Stimulated activated memory B cell treated with anti-CD40 and anti-IgM and Interleukin-4, amounts not matched to agents 10 μg/mL and 1 μg/mL and 100 μg/mL, for 72 hours (primary cell): ENCODE data around the gene MRPS9.
A peak's percentile ranks its signal among the peaks of the same experiment; 100 is the strongest.

ENCODE experiments used
- ATAC-seq: fragments of 150-1000 bp; cut with Tn5 transposase; 2 replicates; pipeline ENCODE4 v1.10.0; 2021
- H3K27ac Mint-ChIP-seq: one replicate; pipeline ENCODE4 v1.8.0; 2022; ENCODE audit warnings: mild to moderate bottlenecking, mixed read lengths
- H3K27me3 Mint-ChIP-seq: one replicate; pipeline ENCODE4 v1.8.0; 2022; ENCODE audit warnings: mixed read lengths
- H3K36me3 Mint-ChIP-seq: one replicate; pipeline ENCODE4 v1.8.0; 2022; ENCODE audit warnings: mixed read lengths
- H3K4me1 Mint-ChIP-seq: one replicate; pipeline ENCODE4 v1.8.0; 2022; ENCODE audit warnings: mixed read lengths
- H3K4me3 Mint-ChIP-seq: one replicate; pipeline ENCODE4 v1.8.0; 2022; ENCODE audit warnings: mild to moderate bottlenecking, moderate library complexity, mixed read lengths
- H3K9me3 Mint-ChIP-seq: one replicate; pipeline ENCODE4 v1.8.0; 2022; ENCODE audit warnings: mixed read lengths

Gene MRPS9

DNA sequence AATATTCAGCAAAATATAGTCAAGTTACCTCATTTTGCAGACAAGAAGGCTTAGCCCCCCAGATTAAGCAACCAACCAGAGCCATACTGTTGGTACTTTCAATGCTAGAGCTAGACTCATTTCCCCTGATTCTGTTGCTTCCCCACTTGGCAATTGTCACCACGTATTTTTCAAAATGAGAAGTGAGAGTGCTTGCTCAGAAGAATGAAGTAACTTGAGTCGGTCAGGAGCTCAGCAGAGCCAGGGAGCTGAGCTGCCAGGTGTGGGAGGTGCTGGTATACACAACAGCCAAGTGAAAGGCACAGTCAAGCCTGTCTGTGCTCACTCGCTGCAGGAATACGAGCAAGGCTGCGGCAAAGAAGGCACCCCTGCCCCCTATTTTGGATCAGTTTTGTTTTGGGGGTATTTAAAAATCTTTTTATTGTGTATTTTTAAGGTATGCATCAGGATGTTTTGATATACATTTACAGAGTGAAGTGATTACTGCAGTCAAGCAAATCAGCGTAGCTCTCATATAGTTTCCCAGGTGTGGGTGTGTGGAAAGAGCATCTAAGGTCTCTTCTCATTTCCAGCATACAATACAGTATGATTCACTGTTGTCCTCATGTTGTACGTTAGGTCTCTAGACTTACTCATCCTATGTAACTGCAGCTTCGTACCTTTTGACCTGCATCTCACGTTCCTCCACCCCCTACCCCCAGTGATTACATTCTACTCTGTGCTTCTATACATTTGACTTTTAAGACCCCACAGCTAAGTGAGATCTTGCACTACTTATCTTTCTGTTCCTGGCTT lies 62.4 kb downstream of the MRPS9 start:
- Mint-ChIP-seq H3K4me3 (no peak overlapping the region), H3K27me3 (no peaks in the 10 kb centered on the region), H3K9me3 (no peaks in the 10 kb centered on the region), H3K36me3 (peaks cover 76% of the 10 kb centered on the region), H3K4me1 (peaks cover 11% of the 10 kb centered on the region), H3K27ac (no peak overlapping the region)
- ATAC-seq: peak; percentile 87

GRCh38 chr2:105102001-105102400 lies 64.1 kb downstream of the MRPS9 start:
- no peaks in the 10 kb centered on the region for H3K9me3 Mint-ChIP-seq
- peaks cover 11% of the 10 kb centered on the region for H3K4me1 Mint-ChIP-seq
- ATAC-seq: no peak
- H3K27ac Mint-ChIP-seq: no peak overlapping the region
- peaks cover 65% of the 10 kb centered on the region for H3K36me3 Mint-ChIP-seq
- no peak overlapping the region for H3K4me3 Mint-ChIP-seq
- H3K27me3 Mint-ChIP-seq: no peaks in the 10 kb centered on the region

GRCh38 chr2:105102963-105103421 lies 65.1 kb downstream of the MRPS9 start:
- H3K4me1 Mint-ChIP-seq: peaks cover 11% of the 10 kb centered on the region
- H3K4me3 Mint-ChIP-seq: no peak overlapping the region
- ATAC-seq: no peak

DNA sequence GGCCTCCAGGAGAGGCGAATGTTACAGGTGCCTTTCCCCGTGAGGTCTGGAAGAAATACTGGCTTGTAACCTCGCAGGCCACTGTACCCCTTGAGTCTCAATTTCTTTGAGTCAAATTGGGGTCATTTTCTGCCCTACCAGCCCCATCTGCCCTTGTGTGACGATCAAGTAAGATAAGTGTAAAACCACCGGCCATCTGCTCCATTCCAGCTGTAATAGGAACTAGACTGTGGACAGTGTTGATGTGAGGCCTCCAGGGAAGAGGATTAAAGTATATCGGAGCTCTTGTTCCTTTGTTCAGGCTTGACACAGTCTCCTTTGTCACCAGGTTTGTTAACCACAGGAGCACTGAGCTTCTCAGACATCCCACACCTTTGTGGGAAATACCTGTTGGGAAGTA lies 65.6 kb downstream of the MRPS9 start:
- no peak for ATAC-seq
- Mint-ChIP-seq H3K27ac (no peak overlapping the region), H3K4me3 (no peak overlapping the region), H3K27me3 (no peaks in the 10 kb centered on the region), H3K9me3 (no peaks in the 10 kb centered on the region), H3K36me3 (peaks cover 55% of the 10 kb centered on the region), H3K4me1 (peaks cover 11% of the 10 kb centered on the region)

More at GRCh38 chr2:105102963-105103421, 65.1 kb downstream of the MRPS9 start:
- Mint-ChIP-seq H3K27me3 (no peaks in the 10 kb centered on the region), H3K9me3 (no peaks in the 10 kb centered on the region), H3K36me3 (peaks cover 60% of the 10 kb centered on the region), H3K27ac (no peak overlapping the region)

GRCh38 chr2:105104208-105104731 lies 66.4 kb downstream of the MRPS9 start:
- H3K27ac Mint-ChIP-seq: no peak overlapping the region
- no peaks in the 10 kb centered on the region for H3K27me3 Mint-ChIP-seq
- H3K4me3 Mint-ChIP-seq: no peak overlapping the region
- H3K9me3 Mint-ChIP-seq: no peaks in the 10 kb centered on the region
- peaks cover 49% of the 10 kb centered on the region for H3K36me3 Mint-ChIP-seq
- ATAC-seq: no peak
- peaks cover 11% of the 10 kb centered on the region for H3K4me1 Mint-ChIP-seq

DNA sequence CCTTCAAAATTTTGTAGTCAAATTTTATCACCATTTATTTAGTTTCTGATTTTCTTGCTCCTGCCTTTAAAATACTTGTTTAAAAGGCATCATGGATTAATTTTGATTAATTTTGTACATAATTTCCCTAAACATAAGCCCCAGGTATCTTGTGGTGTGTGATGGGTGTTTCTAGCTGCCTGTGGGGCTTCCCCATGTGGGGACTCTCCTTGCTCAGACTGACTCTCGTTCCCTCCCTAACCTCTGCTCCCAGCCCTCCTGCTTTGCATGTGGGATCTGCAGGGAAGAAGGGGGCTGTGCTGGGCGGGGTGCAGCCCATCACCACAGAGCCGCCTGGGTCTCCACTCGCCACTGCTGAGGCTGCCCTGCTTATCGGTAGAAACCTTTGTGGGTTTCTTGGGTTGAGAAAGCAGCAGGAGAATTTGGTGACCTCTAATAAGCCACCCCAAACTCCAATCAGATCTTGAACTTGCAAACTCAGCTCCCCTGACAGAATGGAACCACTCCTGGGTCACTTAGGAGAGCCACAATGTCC lies 72.5 kb downstream of the MRPS9 start:
- Mint-ChIP-seq H3K9me3 (no peaks in the 10 kb centered on the region), H3K4me1 (no peaks in the 10 kb centered on the region), H3K27me3 (no peaks in the 10 kb centered on the region), H3K36me3 (no peaks in the 10 kb centered on the region), H3K4me3 (no peak overlapping the region), H3K27ac (peak overlapping the region; percentile 43)
- ATAC-seq: no peak

- ATAC-seq: no peak
- Mint-ChIP-seq H3K9me3 (no peaks in the 10 kb centered on the region), H3K4me3 (no peak overlapping the region), H3K27me3 (no peaks in the 10 kb centered on the region), H3K36me3 (no peaks in the 10 kb centered on the region), H3K4me1 (no peaks in the 10 kb centered on the region), H3K27ac (peak overlapping the region; percentile 43)
These were observed 73.7 kb downstream of the MRPS9 start for GRCh38 chr2:105111365-105112150.

GRCh38 chr2:105112345-105112744 lies 74.5 kb downstream of the MRPS9 start:
- Mint-ChIP-seq H3K9me3 (no peaks in the 10 kb centered on the region), H3K4me3 (no peak overlapping the region), H3K4me1 (no peaks in the 10 kb centered on the region), H3K27ac (no peak overlapping the region), H3K27me3 (no peaks in the 10 kb centered on the region), H3K36me3 (no peaks in the 10 kb centered on the region)
- no peak for ATAC-seq

- H3K9me3 Mint-ChIP-seq: no peaks in the 10 kb centered on the region
- no peak overlapping the region for H3K27ac Mint-ChIP-seq
- no peak for ATAC-seq
- peaks cover 4% of the 10 kb centered on the region for H3K36me3 Mint-ChIP-seq
- H3K4me3 Mint-ChIP-seq: no peak overlapping the region
- H3K4me1 Mint-ChIP-seq: no peaks in the 10 kb centered on the region
- H3K27me3 Mint-ChIP-seq: no peaks in the 10 kb centered on the region
These were observed 75.9 kb downstream of the MRPS9 start for GRCh38 chr2:105113616-105114291.

- Mint-ChIP-seq H3K4me1 (no peaks in the 10 kb centered on the region), H3K36me3 (peaks cover 4% of the 10 kb centered on the region), H3K27ac (no peak overlapping the region), H3K27me3 (no peaks in the 10 kb centered on the region), H3K4me3 (no peak overlapping the region), H3K9me3 (no peaks in the 10 kb centered on the region)
- ATAC-seq: no peak
These were observed 76.7 kb downstream of the MRPS9 start for GRCh38 chr2:105114551-105114950.

DNA sequence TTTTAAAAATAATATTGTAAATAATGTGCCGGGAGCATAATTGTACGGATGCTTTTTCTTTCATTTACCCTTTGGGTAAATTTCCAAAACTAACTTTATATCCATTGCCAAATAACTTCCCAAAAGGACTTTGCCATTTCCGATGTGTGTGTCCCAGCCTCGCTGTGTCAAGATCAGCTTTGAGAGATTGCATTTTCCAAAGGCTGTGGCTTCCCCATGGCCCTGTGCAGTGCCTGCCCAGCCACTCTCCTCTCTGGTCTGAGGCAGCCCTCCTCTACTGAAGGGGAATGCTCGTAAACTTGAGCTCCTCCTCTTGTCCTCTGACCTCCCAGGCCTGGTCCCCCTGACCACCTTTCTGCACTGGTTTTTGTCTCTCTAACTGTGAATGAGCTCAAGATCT lies 78.5 kb downstream of the MRPS9 start:
- Mint-ChIP-seq H3K9me3 (no peaks in the 10 kb centered on the region), H3K4me3 (no peak overlapping the region)
- no peak for ATAC-seq

DNA sequence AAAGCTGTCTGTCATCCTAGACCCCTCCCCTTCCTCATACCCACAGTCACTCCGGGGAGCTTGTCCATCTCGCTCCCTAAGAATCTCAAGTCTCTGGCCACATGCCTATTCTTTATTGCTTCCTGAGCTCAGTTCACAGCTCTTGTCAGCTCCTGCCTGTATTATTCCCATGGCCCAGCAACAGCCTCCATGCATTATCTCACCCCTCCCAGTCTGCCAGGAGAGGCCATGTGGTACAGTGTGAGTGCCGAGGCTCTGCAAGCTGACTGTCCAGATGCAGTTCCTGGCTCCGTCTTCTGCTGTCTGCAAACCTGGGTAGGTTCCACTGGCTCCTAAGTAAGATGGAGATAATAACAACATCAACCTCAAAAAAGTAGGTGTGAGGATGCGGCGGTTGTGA lies 79.7 kb downstream of the MRPS9 start:
- no peak overlapping the region for H3K4me3 Mint-ChIP-seq
- peaks cover 4% of the 10 kb centered on the region for H3K36me3 Mint-ChIP-seq
- H3K27ac Mint-ChIP-seq: no peak overlapping the region
- no peak for ATAC-seq
- H3K27me3 Mint-ChIP-seq: no peaks in the 10 kb centered on the region
- H3K4me1 Mint-ChIP-seq: no peaks in the 10 kb centered on the region
- H3K9me3 Mint-ChIP-seq: no peaks in the 10 kb centered on the region

More for the DNA sequence above, 78.5 kb downstream of the MRPS9 start:
- Mint-ChIP-seq H3K4me1 (no peaks in the 10 kb centered on the region), H3K27me3 (no peaks in the 10 kb centered on the region), H3K36me3 (peaks cover 4% of the 10 kb centered on the region), H3K27ac (no peak overlapping the region)

DNA sequence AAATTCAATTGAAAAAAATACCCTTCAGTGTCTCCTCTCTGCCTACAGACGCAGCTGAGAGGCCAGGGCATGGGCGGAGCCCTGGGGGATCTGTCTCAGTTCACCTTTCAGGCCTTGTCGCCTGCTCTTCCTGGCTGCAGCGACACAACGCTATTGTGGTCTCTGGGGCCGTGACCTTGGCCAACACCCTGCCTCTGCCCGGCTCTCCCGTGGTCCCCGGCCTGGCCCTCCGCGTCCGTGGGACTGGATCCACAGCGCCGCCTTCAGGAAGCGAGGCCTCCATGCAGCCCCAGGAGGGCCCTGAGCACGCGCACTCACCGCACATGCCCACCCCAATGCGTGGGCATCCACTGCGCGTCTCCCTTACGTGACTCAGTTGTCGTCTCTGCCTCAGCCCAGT lies 81.1 kb downstream of the MRPS9 start:
- no peak overlapping the region for H3K4me3 Mint-ChIP-seq
- H3K27me3 Mint-ChIP-seq: no peaks in the 10 kb centered on the region
- ATAC-seq: peak; percentile 53
- no peaks in the 10 kb centered on the region for H3K9me3 Mint-ChIP-seq
- no peaks in the 10 kb centered on the region for H3K4me1 Mint-ChIP-seq
- H3K36me3 Mint-ChIP-seq: peaks cover 4% of the 10 kb centered on the region
- no peak overlapping the region for H3K27ac Mint-ChIP-seq

DNA sequence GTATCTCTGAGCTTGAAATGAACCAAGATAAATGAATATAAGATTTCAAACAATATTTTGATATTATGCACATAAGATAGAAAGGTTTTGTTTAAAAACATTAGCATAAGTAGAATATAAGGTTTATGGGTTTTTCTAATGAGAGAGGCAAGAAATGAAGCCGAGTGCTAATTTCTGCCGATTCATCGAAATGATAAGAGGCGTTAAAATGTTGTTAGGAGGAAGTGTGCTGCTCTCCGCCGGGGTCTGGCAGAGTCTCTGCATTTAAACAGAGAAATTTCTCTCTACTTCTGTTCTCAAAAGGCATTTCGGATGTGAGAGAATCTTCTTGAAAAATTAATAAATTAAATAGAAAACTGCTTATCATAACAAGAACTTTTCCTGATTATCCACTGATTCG lies 83.6 kb downstream of the MRPS9 start:
- no peak for ATAC-seq
- Mint-ChIP-seq H3K4me1 (peaks cover 5% of the 10 kb centered on the region), H3K9me3 (no peaks in the 10 kb centered on the region), H3K27ac (no peak overlapping the region), H3K36me3 (peaks cover 4% of the 10 kb centered on the region), H3K4me3 (no peak overlapping the region), H3K27me3 (no peaks in the 10 kb centered on the region)

DNA sequence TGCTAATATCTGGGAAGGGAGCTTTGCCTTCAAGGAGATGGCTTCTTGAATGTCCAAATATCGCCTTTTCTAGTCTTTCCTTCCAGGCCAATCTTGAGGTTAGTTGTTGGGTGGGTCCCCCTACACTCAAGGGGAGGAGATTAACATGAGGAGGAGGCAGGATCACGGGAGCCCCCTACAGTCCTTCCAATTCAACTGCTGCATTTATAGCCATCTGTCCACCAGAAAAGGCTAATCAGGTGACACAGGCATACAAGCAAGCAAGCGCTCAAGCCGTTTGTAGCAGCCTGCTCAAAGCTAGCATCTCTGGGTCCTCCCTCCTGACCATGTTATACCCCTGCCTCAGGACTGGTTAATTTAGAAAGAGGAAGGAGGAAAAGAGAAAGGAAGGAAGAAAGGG lies 87.6 kb downstream of the MRPS9 start:
- H3K9me3 Mint-ChIP-seq: peaks cover 3% of the 10 kb centered on the region

More for the DNA sequence above, 87.6 kb downstream of the MRPS9 start:
- H3K36me3 Mint-ChIP-seq: no peaks in the 10 kb centered on the region
- ATAC-seq: no peak
- H3K4me3 Mint-ChIP-seq: no peak overlapping the region
- no peaks in the 10 kb centered on the region for H3K27me3 Mint-ChIP-seq
- peak overlapping the region; percentile 19 for H3K27ac Mint-ChIP-seq
- H3K4me1 Mint-ChIP-seq: peaks cover 37% of the 10 kb centered on the region
